SH-SY5Y (cell line): ENCODE measurements around the gene LSAMP.

Experiments
- GATA2 ChIP-seq: IDR thresholded peaks from 2 replicates; pipeline ENCODE4 v1.6.1; 2011; ENCODE audit warnings: mild to moderate bottlenecking, low read depth, low read length
- GATA3 ChIP-seq: IDR thresholded peaks from 2 replicates; pipeline ENCODE4 v1.6.1; 2011; ENCODE audit warnings: low read depth, mild to moderate bottlenecking, low read length, moderate library complexity

LSAMP gene

DNA sequence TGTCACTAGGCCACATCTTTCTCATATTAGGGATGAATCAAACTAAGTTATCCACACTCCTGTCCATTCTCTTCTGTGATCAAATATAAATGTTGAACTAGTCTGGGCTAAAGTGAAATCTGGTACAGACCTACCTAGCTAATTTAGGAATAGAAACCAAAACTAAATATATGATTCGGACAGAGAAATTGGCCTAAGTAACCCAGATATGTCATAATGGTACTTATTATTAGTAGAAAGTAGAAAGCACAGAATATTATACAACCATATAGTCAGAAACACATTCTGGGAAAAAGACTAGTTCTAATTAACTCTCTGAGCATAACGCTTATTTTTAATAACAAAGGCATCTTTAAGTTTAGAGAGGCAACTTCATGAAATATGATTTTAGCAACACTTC is 389.0 kb downstream of the LSAMP start:
- no peak for TF ChIP-seq GATA3
- TF ChIP-seq GATA2, result no peak

DNA sequence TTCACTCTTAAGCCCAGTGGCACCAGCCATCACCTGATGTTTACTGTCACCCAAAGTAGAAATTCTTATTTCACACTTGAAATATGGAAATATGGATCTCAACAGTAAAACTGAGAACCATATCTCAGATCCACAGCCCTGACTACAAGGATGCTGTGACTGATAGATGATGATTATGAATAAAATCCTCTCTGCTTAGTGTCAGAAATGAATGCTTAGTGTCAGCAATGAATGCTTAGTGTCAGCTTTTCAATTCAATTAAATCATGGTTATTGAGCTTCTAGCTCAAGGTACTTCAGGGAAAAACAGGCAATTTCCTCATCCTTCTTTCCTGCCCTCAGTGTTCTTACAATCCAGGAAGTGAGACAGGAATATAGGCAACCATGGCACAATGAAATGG is 392.3 kb downstream of the LSAMP start:
- TF ChIP-seq GATA3, result no peak

DNA sequence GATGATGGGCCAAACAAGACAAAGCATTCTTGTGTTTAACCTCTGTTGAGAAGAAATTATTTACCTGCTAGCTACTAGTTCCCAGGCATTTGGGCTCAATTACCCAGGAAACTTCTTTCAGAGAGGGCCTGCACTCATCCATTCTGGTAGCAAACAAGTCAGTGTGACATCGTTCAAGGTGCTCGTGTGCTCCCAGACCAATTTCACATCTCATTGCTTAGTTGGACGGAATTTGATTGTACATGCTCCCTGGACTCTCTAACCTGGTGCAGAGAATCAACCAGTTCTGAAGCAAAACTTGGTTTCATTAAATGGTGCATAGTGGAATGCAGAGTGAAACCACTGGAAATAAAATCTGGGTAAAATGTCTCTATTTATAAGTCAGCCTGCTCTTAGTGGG is 392.7 kb downstream of the LSAMP start:
- TF ChIP-seq GATA3 (no peak), GATA2 (no peak)

DNA sequence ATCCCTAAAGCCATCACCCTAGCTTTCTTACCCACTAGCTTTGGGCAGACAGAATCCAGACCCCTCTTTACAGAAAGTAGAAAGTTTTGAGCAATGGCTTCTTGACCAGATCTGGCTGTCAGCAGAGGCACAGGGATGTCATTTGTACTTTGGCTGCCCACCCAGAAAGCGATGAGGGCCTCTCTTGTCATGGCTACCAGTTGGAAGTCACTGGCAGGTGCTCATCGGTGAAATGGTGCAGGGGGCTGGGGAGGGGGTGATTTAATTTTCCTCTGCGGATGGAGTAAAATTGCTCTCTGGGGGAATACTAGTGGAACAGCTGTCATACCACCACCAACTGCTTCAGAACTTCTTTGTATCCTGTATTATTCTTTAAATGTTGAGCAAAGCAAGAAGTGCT is 393.7 kb downstream of the LSAMP start:
- TF ChIP-seq GATA2 (no peak), GATA3 (no peak)

DNA sequence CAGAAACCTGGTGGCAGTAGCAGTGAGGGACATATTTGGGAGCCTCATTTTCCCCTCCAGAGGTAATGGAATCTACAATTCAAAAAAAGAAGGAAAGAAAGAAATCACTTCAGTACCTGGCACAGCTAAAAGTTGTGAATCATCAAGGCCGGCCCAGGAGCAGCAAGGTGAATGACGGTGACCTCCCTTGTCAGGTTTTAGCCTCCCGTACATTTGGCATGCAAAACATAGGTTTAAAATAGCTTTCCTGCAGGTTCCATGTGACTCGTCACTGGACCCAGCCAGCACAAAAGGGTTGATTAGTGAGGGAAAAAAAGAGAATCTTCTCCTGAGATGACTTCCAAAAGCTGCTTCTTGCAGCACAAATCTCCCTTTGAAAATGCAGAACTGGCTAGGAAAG is 394.2 kb downstream of the LSAMP start:
- TF ChIP-seq GATA3 (no peak), GATA2 (no peak)

DNA sequence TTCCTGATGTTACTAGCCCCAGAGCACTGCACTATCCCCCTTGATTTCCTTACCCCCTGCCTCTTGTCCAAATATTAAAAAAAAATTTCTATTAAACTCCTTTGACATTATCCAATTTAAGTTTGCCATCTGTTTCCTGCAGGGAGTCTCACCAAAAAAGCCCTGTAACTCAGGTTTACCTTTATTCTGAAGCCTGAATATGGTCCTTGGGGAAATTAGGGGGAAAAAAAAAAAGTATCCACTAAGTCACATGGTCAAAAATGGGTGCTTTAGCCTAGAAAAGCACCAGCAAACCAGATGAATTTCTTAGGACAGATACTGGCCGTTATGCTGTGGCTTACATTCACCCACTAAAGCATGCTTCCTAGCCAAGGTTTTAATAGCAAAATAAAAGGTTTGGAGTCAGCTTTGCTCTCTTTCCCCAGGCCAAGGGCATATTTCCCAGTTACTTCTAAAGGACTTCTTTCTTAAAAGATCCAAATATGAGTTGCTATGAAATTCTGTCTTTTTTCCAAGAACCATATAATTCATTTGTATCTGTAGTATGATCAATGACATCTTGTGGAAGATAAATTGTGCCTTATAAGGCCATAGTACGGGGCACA is 394.9 kb downstream of the LSAMP start:
- TF ChIP-seq GATA2 (no peak), GATA3 (no peak)

DNA sequence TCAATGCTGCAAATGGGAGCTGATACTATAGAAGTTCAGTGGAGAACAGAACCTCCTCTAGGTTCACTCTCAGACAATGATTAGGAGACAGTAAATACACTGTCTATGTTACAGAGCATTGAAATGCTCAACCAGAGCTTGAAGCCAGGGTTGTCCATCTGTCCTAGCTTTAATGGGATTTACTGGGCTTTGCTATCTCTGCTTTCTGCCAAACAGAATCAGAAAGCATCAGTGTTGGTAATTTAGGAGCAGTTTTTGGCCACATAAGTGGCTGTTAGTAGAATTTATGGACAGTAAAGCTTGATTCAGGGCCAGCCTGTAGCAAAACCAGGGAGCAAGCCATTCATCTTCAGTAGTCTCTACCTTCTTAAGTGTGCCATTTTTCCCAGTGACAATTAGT is 396.3 kb downstream of the LSAMP start:
- no peak for TF ChIP-seq GATA3
- no peak for TF ChIP-seq GATA2

DNA sequence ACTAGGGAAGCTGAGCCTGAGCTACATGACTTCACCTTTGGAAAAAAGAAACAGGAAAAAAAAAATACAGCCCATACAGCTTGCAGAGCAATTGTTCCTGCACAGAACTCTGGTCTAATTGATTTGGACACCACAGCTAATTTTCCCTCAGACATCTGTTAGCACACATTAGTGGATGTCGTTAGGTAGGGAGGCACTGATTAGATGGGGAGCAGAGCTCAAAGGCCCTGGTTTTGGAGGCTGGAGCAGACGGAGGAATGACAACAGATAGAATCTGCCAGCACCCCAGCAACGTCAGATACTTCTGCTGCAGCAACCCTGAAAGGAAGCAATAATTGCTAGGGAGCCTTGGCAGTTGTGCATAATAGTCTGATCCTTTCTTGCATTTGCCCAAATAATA is 398.9 kb downstream of the LSAMP start:
- TF ChIP-seq GATA3 (peak; percentile 54), GATA2 (peak; percentile 86)

DNA sequence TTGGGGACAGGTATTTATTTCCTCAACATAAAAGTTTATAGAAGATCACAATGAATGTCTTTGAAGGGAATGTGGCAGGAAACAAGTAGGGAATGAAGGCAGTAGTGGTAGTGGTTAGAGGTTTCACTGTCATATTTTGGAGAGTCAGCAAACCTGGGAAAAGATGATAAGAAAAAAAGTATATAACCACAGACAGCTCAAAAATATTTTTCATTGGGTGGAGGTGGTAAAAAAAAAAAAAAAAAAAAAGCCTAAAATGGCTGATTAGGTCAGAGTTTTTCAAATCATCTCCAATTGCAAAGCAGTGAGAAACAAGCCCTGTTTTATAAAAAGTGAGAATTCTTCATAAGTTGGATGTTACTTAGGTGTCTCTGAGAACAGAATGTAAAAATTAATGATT is 400.0 kb downstream of the LSAMP start:
- TF ChIP-seq GATA3 (no peak), GATA2 (no peak)

DNA sequence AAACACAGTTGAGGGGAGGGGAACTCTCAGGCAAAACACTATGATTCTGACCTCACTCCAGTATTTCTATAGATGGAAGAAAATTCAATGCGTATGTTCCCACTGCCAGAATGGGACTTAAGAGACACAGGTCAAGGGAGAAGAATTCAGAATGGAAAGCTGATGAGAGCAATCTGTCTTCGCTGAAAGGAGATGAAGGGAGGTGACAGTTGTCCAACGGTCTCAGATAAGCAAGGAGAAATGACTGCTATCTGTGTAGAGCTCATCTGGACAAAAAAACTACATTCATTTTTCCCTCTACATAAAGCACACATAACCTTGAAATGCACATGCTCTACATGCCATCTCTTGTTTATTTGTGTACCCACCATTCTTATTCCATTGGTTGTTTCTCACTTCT is 405.1 kb downstream of the LSAMP start:
- TF ChIP-seq GATA3 (no peak), GATA2 (no peak)

DNA sequence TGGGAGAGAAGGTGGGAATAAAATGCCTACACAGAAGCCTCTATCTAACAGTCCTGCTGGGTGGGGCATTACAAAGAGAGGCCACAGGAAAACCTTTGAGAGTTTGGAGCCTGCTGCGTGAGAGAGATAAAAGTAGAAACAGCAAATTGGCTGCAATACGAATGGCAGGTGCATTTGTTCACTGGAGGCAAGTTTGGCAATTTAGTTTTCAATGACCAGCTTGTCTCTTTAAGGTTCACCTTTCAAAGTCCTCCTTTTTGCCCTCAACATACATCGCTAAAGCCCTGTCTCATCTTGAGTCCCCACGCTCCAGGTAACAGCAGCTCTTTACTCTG is 405.7 kb downstream of the LSAMP start:
- no peak for TF ChIP-seq GATA2
- no peak for TF ChIP-seq GATA3

DNA sequence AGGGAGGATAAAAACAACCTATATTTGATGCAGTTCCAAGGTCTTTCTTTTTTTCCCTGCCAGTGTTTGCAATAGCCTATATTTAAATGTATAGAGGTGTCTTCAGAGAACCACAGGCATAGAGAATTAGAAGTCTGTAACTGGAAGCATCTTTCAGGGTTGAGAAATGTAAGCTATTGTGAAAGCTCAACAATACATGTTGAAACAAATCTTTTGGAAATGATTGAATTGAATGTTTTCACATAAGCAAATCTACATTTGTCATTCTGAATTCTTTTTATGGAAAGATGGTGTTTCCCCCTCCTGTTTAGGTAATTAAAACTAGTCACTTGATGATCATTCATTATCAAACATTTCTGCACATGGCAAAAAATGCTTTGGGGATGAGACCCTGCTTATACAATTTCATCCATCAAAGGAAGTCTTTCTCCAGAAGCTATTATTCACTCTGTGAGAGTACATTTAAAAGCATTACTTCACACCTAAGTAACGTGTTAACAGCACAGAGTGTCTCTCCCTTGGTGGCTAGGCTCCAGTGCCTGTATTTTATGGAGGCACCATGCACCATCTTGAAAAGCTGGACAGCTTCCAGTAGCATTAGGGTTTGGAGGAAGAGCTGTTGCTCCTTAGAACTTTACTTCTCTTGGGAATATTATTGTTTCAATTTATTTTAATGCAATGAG is 406.2 kb downstream of the LSAMP start:
- TF ChIP-seq GATA3 (no peak), GATA2 (no peak)

DNA sequence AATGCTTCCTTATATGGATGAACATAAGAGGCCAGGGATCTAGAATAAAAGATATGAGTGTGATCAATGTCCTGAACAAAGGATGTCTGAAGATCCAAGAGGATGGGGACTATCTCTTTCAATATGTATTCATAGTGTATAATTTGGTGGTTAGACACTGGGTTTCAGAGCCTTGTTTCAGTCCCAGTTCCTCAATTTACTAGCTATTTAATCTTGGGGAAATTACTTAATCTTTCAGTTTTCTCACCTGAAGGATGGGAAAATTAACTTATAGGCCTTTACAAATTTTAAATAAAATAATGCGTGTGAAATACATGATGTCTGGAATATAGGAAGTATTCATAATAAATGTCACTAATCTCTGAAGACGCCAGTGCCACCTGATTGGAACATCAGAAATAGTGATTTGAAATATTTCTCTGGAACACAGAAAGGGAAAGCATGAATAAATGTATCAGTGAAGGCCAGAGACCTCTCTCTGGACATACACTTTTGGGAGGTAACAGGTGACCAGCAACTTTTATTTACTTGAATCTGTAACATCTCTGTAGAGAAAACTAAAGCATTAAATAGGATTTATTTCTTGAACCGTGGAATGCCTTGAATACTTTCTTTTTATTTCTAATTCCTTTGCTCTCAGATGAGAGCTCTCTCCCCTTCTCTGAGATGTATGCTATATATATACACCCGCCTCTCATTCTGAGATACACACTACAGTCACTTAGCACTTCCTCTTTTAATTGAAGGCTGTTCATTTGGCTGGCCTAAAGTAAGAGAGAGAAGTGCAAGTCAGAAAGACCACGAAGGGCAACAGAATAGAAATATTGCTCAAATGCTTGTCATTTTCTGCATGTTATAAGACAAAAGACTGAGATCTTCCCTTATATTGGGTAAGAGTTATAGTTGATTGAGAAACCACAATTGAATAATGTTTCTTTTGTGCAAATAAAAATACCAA is 407.1 kb downstream of the LSAMP start:
- no peak for TF ChIP-seq GATA2
- no peak for TF ChIP-seq GATA3

DNA sequence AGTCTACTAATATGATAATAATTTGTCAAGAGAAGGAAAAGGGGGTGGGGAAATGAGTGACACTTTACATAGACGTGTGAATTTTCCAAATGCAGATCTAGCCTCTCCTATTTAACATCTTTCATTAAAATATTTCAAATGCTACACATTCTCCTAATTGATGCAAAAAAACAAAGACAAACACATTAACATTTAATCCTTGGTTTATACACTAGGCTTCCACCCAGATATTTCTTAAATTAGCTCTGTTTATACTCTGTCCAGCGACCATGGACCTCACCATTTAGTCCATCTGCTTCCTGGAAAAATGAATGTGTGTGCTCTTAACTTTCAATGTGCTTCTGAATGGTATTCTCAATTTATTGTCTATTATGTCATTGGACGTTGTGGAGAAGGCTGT is 409.9 kb downstream of the LSAMP start:
- TF ChIP-seq GATA2 (no peak), GATA3 (no peak)

DNA sequence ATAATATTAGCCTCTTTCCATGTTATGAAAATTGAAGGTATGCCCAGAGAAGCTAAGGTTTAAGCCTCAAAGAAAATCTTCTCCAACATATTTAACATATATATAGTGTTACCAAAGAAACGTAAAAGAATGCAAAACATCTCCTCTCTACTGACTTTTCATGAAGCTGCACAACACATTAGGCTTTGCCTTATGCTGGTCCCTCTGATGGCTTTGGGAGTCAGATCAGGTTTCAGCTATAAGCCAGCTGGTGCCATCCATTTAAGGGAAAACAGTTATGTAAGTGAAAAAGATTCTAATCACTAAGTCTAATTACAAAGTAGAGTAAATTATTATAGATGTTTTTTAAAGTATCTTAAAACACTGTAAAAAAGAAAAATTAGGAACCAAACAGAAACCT is 410.5 kb downstream of the LSAMP start:
- TF ChIP-seq GATA3 (no peak), GATA2 (no peak)

DNA sequence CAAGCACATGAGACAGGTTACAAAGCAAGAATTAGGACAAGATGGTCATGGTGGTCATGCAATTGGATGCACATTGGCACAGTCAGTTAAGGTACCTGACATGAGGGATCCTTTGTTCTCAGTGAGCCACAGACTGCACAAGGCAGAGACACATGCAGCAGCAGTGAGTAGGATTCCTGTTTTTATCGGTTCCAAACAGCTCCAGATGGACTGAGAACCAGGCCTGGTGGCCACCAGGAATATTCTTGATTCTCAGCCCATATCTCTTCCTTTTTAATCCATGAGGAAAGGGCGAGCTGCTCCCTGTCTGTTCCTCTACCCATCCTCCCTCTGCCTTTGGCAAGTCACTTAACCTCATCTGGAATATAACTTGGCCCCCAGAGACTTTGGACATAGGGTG is 411.2 kb downstream of the LSAMP start:
- TF ChIP-seq GATA3 (no peak), GATA2 (no peak)
